Common myeloid progenitor, CD34-positive (primary cell): ENCODE measurements around the gene SAFB.

Source experiments
- CTCF ChIA-PET: fragments of 350-600 bp; sonication (Branson Sonifier 250); formaldehyde crosslinking; loops from one replicate; lab custom pipeline; 2021; ENCODE audit warnings: antibody characterized with exemption; lab: Charles Lee
- POLR2A ChIA-PET: fragments of 350-600 bp; sonication (Branson Sonifier 250); formaldehyde crosslinking; loops from one replicate; lab custom pipeline; 2021; ENCODE audit warnings: antibody characterized with exemption; lab: Charles Lee
- DNase-seq, 3 donors: peaks; one replicate each; pipeline versions ENCODE4 v3.0.0 to v3.0.0-alpha.2; 2013
- H3K27ac ChIP-seq, 2 experiments: 1 replicate in 1 of 2; 2 replicates in 1 of 2; pipeline ENCODE4 v1.7.0; 2013; ENCODE audit warnings: inconsistent platforms in 2 of 2, low read length in 2 of 2, mild to moderate bottlenecking in 2 of 2, low read depth in 1 of 2, moderate library complexity in 1 of 2; ENCODE audit not compliant: severe bottlenecking in 2 of 2, insufficient read depth in 1 of 2, poor library complexity in 1 of 2
- H3K27me3 ChIP-seq, 5 experiments: replicated peaks in 2 of 5; 1 replicate in 3 of 5; 2 replicates in 2 of 5; pipeline versions ENCODE4 v1.6.1 to v1.7.0; 2013; ENCODE audit warnings: low read length in 4 of 5, mild to moderate bottlenecking in 2 of 5, moderate library complexity in 2 of 5, inconsistent platforms in 1 of 5; ENCODE audit not compliant: insufficient read depth in 5 of 5, control insufficient read depth in 4 of 5
- H3K36me3 ChIP-seq, 4 experiments: 1 replicate in 2 of 4; 2 replicates in 2 of 4; pipeline versions ENCODE4 v1.6.1 to v1.7.0; 2013; ENCODE audit warnings: low read length in 3 of 4, control low read depth in 1 of 4, mild to moderate bottlenecking in 1 of 4; ENCODE audit not compliant: control insufficient read depth in 4 of 4, insufficient read depth in 4 of 4
- H3K4me1 ChIP-seq, 4 experiments: 1 replicate in 3 of 4; 2 replicates in 1 of 4; pipeline versions ENCODE4 v1.6.1 to v1.7.1; 2013; ENCODE audit warnings: low read length in 3 of 4, mild to moderate bottlenecking in 3 of 4, control low read depth in 1 of 4, inconsistent platforms in 1 of 4, moderate library complexity in 1 of 4; ENCODE audit not compliant: control insufficient read depth in 4 of 4, insufficient read depth in 4 of 4; ENCODE audit errors: control extremely low read depth in 1 of 4
- H3K4me3 ChIP-seq, 7 experiments: 1 replicate in 4 of 7; 2 replicates in 3 of 7; pipeline versions ENCODE4 v1.5.1 to v1.7.0; 2013; ENCODE audit warnings: mild to moderate bottlenecking in 7 of 7, low read length in 6 of 7, moderate library complexity in 6 of 7, inconsistent platforms in 2 of 7, low read depth in 2 of 7, control low read depth in 1 of 7; ENCODE audit not compliant: insufficient read depth in 4 of 7, control insufficient read depth in 1 of 7; ENCODE audit errors: extremely low read depth in 1 of 7
- H3K9me3 ChIP-seq, 5 experiments: 1 replicate in 4 of 5; 2 replicates in 1 of 5; pipeline versions ENCODE4 v1.6.1 to v1.7.1; 2013; ENCODE audit warnings: low read length in 4 of 5, mild to moderate bottlenecking in 2 of 5, inconsistent platforms in 1 of 5, low read depth in 1 of 5, moderate library complexity in 1 of 5; ENCODE audit not compliant: control insufficient read depth in 4 of 5, insufficient read depth in 2 of 5; ENCODE audit errors: control extremely low read depth in 1 of 5
- WGBS: methylation state at CpG from one replicate; pipeline ENCODE4 v1.1.5; 2013; ENCODE audit not compliant: insufficient coverage; 5-methylcytosine and 5-hydroxymethylcytosine counted together

SAFB gene

GRCh38 chr19:5624741-5625278 lies 1.9 kb downstream of the SAFB start:
- H3K36me3 ChIP-seq: peaks cover 5 to 64% (median 37%) of the 10 kb centered on the region in 4 experiments
- no peaks in the 10 kb centered on the region for H3K27me3 ChIP-seq
- peak overlapping the region in 6 of 7 experiments; percentile 95 to 99 (median 97) for H3K4me3 ChIP-seq
- ChIA-PET CTCF (no interaction called here), POLR2A (no interaction called here)
- peak in 1 of 3 donors; percentile 18 for DNase-seq
- H3K4me1 ChIP-seq: peaks cover 35 to 75% (median 66%) of the 10 kb centered on the region in 4 experiments
- no peaks in the 10 kb centered on the region for H3K9me3 ChIP-seq
- WGBS: 16% methylated on average over 8 of the region's 8 CpGs
- H3K27ac ChIP-seq: peak overlapping the region in 1 of 2 experiments; percentile 98

DNA sequence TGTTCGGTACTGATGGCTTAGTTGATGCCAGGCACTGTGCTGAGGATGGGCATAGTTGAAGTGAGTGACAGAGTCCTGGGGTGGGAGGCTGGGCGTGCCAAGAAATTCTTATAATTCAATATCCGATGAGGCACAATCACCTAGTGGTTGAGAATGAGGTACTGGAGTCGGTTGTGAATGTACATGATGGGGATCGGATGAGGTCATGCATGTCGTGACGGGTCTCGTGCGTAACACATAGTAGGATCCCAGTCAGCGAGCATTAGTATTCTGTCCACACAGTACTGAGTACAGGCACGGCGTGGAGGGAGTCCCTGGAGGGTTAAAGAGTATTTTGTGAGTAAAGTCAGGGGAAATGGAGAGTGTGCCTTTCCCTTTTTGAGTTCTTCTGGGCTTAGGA lies 2.8 kb downstream of the SAFB start:
- POLR2A ChIA-PET: no interaction called here
- WGBS: 97% methylated on average over 12 of the region's 12 CpGs
- H3K36me3 ChIP-seq: peaks cover 2 to 61% (median 34%) of the 10 kb centered on the region in 4 experiments
- peak overlapping the region in 2 of 7 experiments; percentile 95 to 98 for H3K4me3 ChIP-seq
- H3K27me3 ChIP-seq: no peaks in the 10 kb centered on the region
- DNase-seq: no peak
- H3K27ac ChIP-seq: peak overlapping the region in 1 of 2 experiments; percentile 59
- H3K4me1 ChIP-seq: peaks cover 30 to 70% (median 63%) of the 10 kb centered on the region in 4 experiments
- CTCF ChIA-PET: no interaction called here
- no peaks in the 10 kb centered on the region for H3K9me3 ChIP-seq

- 11% methylated on average over 6 of the region's 6 CpGs for WGBS
- ChIA-PET CTCF (interaction anchor here (0.7 to 1.3 kb wide), 2 partner anchors 44 to 60 kb away, joined by 3 to 4 read pairs; no protein-coding TSS in a partner anchor), POLR2A (interaction anchor here (0.6 kb wide), 1 partner anchor 40 kb away, joined by 3 read pairs; no protein-coding TSS in a partner anchor)
- Histone ChIP-seq H3K27me3 (no peaks in the 10 kb centered on the region), H3K9me3 (no peaks in the 10 kb centered on the region), H3K4me1 (peaks cover 22 to 57% (median 51%) of the 10 kb centered on the region in 4 experiments), H3K27ac (peak overlapping the region in 1 of 2 experiments; percentile 46), H3K4me3 (peak overlapping the region in 1 of 7 experiments; percentile 18), H3K36me3 (peaks cover 6 to 64% (median 35%) of the 10 kb centered on the region in 4 experiments)
- peak; percentile 88 to 95 (median 94) for DNase-seq
Observed at GRCh38 chr19:5627395-5627904, 4.6 kb downstream of the SAFB start.

GRCh38 chr19:5628461-5628860 lies 5.6 kb downstream of the SAFB start:
- ChIA-PET POLR2A (no interaction called here), CTCF (no interaction called here)
- peak overlapping the region in 2 of 7 experiments; percentile 12 to 30 for H3K4me3 ChIP-seq
- peak overlapping the region in 1 of 2 experiments; percentile 65 for H3K27ac ChIP-seq
- peaks cover 6 to 71% (median 40%) of the 10 kb centered on the region in 4 experiments for H3K36me3 ChIP-seq
- peaks cover 22 to 57% (median 51%) of the 10 kb centered on the region in 4 experiments for H3K4me1 ChIP-seq
- no peaks in the 10 kb centered on the region for H3K9me3 ChIP-seq
- peak in 2 of 3 donors; percentile 24 to 32 for DNase-seq
- no peaks in the 10 kb centered on the region for H3K27me3 ChIP-seq
- WGBS: 100% methylated on average over 1 of the region's 1 CpG

GRCh38 chr19:5628919-5629481 lies 6.1 kb downstream of the SAFB start:
- Histone ChIP-seq H3K4me1 (peaks cover 22 to 53% (median 49%) of the 10 kb centered on the region in 4 experiments), H3K36me3 (peaks cover 6 to 75% (median 41%) of the 10 kb centered on the region in 4 experiments), H3K4me3 (peak overlapping the region in 2 of 7 experiments; percentile 12 to 30), H3K27ac (peak overlapping the region in 1 of 2 experiments; percentile 65), H3K27me3 (no peaks in the 10 kb centered on the region), H3K9me3 (no peaks in the 10 kb centered on the region)
- peak; percentile 50 to 84 (median 83) for DNase-seq
- ChIA-PET CTCF (interaction anchor here (1.3 kb wide), 1 partner anchor 11 kb away, joined by 4 read pairs; no protein-coding TSS in a partner anchor), POLR2A (no interaction called here)
- WGBS: 50% methylated on average over 5 of the region's 9 CpGs

GRCh38 chr19:5631567-5632240 lies 8.8 kb downstream of the SAFB start:
- peak overlapping the region in 1 of 2 experiments; percentile 27 for H3K27ac ChIP-seq
- peaks cover 4 to 73% (median 33%) of the 10 kb centered on the region in 4 experiments for H3K36me3 ChIP-seq
- no peaks in the 10 kb centered on the region for H3K27me3 ChIP-seq
- CTCF ChIA-PET: no interaction called here
- 97% methylated on average over 5 of the region's 9 CpGs for WGBS
- H3K4me3 ChIP-seq: no peak overlapping the region
- DNase-seq: no peak
- no peaks in the 10 kb centered on the region for H3K9me3 ChIP-seq
- peaks cover 16 to 29% (median 26%) of the 10 kb centered on the region in 4 experiments for H3K4me1 ChIP-seq
- POLR2A ChIA-PET: no interaction called here
